Fibroblast of lung (primary cell): ENCODE measurements around the gene KMO. TPM values are rescaled to one million over a fixed set of nuclear protein-coding genes. Genes with fewer than 3 reads are reported as not detected.
A peak's percentile ranks its signal among the peaks of the same experiment; 100 is the strongest.

Source experiments
- DNase-seq, 2 donors: peaks; one replicate each; pipeline versions ENCODE4 v3.0.0 to v3.0.0-alpha.2; 2010; ENCODE audit warnings: low read depth in 2 of 2
- H2AFZ ChIP-seq: 2 replicates; pipeline ENCODE4 v1.5.1; 2012; ENCODE audit warnings: low read length, control low read depth, inconsistent platforms
- H3K27ac ChIP-seq: 2 replicates; pipeline ENCODE4 v1.5.1; 2011; ENCODE audit warnings: low read length, control low read depth; ENCODE audit not compliant: insufficient read depth
- H3K27me3 ChIP-seq: 2 replicates; pipeline ENCODE4 v1.5.1; 2011; ENCODE audit warnings: mild to moderate bottlenecking, low read length; ENCODE audit not compliant: control insufficient read depth, insufficient read depth
- H3K36me3 ChIP-seq: 2 replicates; pipeline ENCODE4 v1.5.1; 2011; ENCODE audit warnings: low read length; ENCODE audit not compliant: control insufficient read depth, insufficient read depth
- H3K4me1 ChIP-seq: 2 replicates; pipeline ENCODE4 v1.5.1; 2011; ENCODE audit warnings: low read length; ENCODE audit not compliant: control insufficient read depth, insufficient read depth; ENCODE audit errors: extremely low read depth
- H3K4me2 ChIP-seq: 2 replicates; pipeline ENCODE4 v1.5.1; 2011; ENCODE audit warnings: low read length, control low read depth; ENCODE audit not compliant: insufficient read depth; ENCODE audit errors: extremely low read depth
- H3K4me3 ChIP-seq, 4 experiments: fragments of 200-600 bp in 1 of 4; sonication (generic) in 1 of 4; replicated peaks in 1 of 4; 2 replicates each; pipeline ENCODE4 v1.5.1; 2011 to 2016; ENCODE audit warnings: low read length in 4 of 4, low read depth in 3 of 4, mild to moderate bottlenecking in 3 of 4, control low read depth in 2 of 4, inconsistent platforms in 1 of 4, mixed read lengths in 1 of 4; ENCODE audit not compliant: insufficient read depth in 1 of 4; ENCODE audit errors: control extremely low read depth in 1 of 4
- H3K79me2 ChIP-seq: 2 replicates; pipeline ENCODE4 v1.5.1; 2012; ENCODE audit warnings: mild to moderate bottlenecking, low read length, inconsistent platforms; ENCODE audit not compliant: control insufficient read depth, insufficient read depth
- H3K9ac ChIP-seq: 2 replicates; pipeline ENCODE4 v1.5.1; 2011; ENCODE audit warnings: mild to moderate bottlenecking, low read length, control low read depth; ENCODE audit not compliant: insufficient read depth
- H3K9me3 ChIP-seq: 2 replicates; pipeline ENCODE4 v1.5.1; 2012; ENCODE audit warnings: low read depth, low read length; ENCODE audit not compliant: control insufficient read depth, insufficient read depth
- H4K20me1 ChIP-seq: 2 replicates; pipeline ENCODE4 v1.5.1; 2011; ENCODE audit warnings: low read length; ENCODE audit not compliant: control insufficient read depth, insufficient read depth; ENCODE audit errors: extremely low read depth
- CTCF ChIP-seq, 2 donors: IDR thresholded peaks in 1 of 2; conservative IDR thresholded peaks in 1 of 2; 1 replicate in 1 of 2; 2 replicates in 1 of 2; pipeline ENCODE4 v1.5.1; 2011 to 2012; ENCODE audit warnings: low read length in 2 of 2, control low read depth in 1 of 2, inconsistent platforms in 1 of 2, low read depth in 1 of 2, mild to moderate bottlenecking in 1 of 2
- EZH2 ChIP-seq: IDR thresholded peaks from 2 replicates; pipeline ENCODE4 v1.5.1; 2012; ENCODE audit warnings: low read length, control low read depth, mild to moderate bottlenecking; ENCODE audit errors: missing control alignments
- polyA plus RNA-seq, 2 donors: library from polyadenylated mRNA; depleted of rRNA in 1 of 2; stranded (reverse) in 1 of 2; unstranded in 1 of 2; fragments of >200 nt; gene quantifications; 2 replicates each; pipeline ENCODE4 v1.2.1, GENCODE V29; 2011 to 2012; ENCODE audit warnings: missing spikeins in 1 of 2
- total RNA-seq: library from RNA; depleted of rRNA; stranded (reverse); fragments of >200 nt; gene quantifications from 2 replicates; pipeline ENCODE4 v1.2.1, GENCODE V29; 2014

The KMO gene
- total and polyA plus RNA-seq, 2 donors (not counting 1 experiment from before 2014, with no cell fraction given), result 0.07 TPM; not detected in 1

DNA sequence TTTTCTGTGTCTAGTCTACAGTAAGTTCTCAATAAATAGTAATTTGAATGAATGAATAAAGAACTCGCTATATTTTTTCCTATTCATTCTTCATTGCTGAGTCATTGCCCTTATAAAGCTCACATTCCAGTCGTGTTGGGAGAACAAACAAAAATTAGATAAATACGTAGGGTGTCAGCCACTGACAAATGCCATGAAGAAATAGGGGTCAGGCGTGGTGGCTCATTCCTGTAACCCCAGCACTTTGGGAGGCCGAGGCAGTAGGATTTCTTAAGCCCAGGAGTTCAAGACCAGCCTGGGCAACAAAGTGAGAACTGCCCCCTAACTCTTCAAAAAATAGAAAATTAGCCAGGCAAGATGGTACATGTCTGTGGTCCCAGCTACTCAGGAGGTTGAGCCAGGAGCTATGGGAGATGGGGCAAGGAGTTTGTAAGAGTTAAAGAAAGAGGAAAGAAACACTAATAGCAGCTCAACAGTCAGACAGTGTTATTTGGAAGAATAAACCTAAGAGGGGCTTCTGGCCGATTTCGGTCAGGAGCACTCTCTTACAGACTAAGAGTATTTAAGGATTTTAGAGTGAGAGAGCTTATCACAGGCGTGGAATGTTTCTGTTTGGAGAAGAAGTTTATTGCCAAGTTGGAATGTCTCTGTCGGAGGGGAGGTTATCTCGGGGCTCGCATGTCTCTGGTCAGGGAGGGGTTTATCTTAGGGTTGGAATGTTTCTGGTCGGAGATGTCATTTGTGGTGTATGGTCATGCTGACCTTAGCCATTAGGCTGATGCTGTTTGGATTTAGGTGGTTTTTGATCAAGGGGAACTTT lies 109.8 kb downstream of the KMO start:
- DNase-seq, result peak; percentile 66 to 71
- no peak overlapping the region for H2AFZ ChIP-seq
- no peaks in the 10 kb centered on the region for H4K20me1 ChIP-seq
- no peak overlapping the region for H3K4me3 ChIP-seq
- peaks cover 16% of the 10 kb centered on the region for H3K79me2 ChIP-seq
- H3K4me2 ChIP-seq, result no peak overlapping the region
- no peak overlapping the region for H3K27ac ChIP-seq
- no peak overlapping the region for H3K9ac ChIP-seq
- TF ChIP-seq CTCF (conservative IDR thresholded peaks at IDR 0.05 in 1 of 2, IDR thresholded peaks at IDR 0.05 in 1 of 2; ENCODE audit: low read depth in 1 of 2, low read length in 2 of 2), result no peak
- TF ChIP-seq EZH2, result no peak
- H3K27me3 ChIP-seq, result no peaks in the 10 kb centered on the region
- no peaks in the 10 kb centered on the region for H3K4me1 ChIP-seq
- H3K36me3 ChIP-seq, result no peaks in the 10 kb centered on the region
- H3K9me3 ChIP-seq, result no peaks in the 10 kb centered on the region

- Histone ChIP-seq H3K9ac (no peak overlapping the region), H4K20me1 (no peaks in the 10 kb centered on the region), H3K79me2 (peaks cover 14% of the 10 kb centered on the region), H3K4me1 (no peaks in the 10 kb centered on the region), H2AFZ (no peak overlapping the region), H3K4me3 (no peak overlapping the region), H3K27ac (no peak overlapping the region), H3K36me3 (no peaks in the 10 kb centered on the region), H3K27me3 (no peaks in the 10 kb centered on the region), H3K4me2 (no peak overlapping the region), H3K9me3 (no peaks in the 10 kb centered on the region)
- TF ChIP-seq CTCF (conservative IDR thresholded peaks at IDR 0.05 in 1 of 2, IDR thresholded peaks at IDR 0.05 in 1 of 2; ENCODE audit: low read depth in 1 of 2, low read length in 2 of 2), result no peak
- TF ChIP-seq EZH2, result no peak
- no peak for DNase-seq
Observed at GRCh38 chr1:241642593-241642944, 110.4 kb downstream of the KMO start.

GRCh38 chr1:241644259-241644658 lies 112.1 kb downstream of the KMO start:
- no peak for DNase-seq
- H3K27ac ChIP-seq, result no peak overlapping the region
- no peak overlapping the region for H3K9ac ChIP-seq
- H2AFZ ChIP-seq, result no peak overlapping the region
- peaks cover 3% of the 10 kb centered on the region for H3K79me2 ChIP-seq
- H3K4me2 ChIP-seq, result no peak overlapping the region
- no peaks in the 10 kb centered on the region for H4K20me1 ChIP-seq
- no peaks in the 10 kb centered on the region for H3K27me3 ChIP-seq
- H3K4me3 ChIP-seq, result no peak overlapping the region
- H3K4me1 ChIP-seq, result no peaks in the 10 kb centered on the region
- no peaks in the 10 kb centered on the region for H3K36me3 ChIP-seq
- TF ChIP-seq EZH2, result no peak
- no peak for TF ChIP-seq CTCF (conservative IDR thresholded peaks at IDR 0.05 in 1 of 2, IDR thresholded peaks at IDR 0.05 in 1 of 2; ENCODE audit: low read depth in 1 of 2, low read length in 2 of 2)
- no peaks in the 10 kb centered on the region for H3K9me3 ChIP-seq
